HCEC 1CT (cell line): ENCODE results near the gene HDAC4.

ENCODE experiments used
- DNase-seq: peaks from one replicate; pipeline ENCODE4 v3.0.0-alpha.2; 2017

The HDAC4 gene

GRCh38 chr2:239212121-239212928, 188.5 kb downstream of the HDAC4 start:
- no peak for DNase-seq

DNA sequence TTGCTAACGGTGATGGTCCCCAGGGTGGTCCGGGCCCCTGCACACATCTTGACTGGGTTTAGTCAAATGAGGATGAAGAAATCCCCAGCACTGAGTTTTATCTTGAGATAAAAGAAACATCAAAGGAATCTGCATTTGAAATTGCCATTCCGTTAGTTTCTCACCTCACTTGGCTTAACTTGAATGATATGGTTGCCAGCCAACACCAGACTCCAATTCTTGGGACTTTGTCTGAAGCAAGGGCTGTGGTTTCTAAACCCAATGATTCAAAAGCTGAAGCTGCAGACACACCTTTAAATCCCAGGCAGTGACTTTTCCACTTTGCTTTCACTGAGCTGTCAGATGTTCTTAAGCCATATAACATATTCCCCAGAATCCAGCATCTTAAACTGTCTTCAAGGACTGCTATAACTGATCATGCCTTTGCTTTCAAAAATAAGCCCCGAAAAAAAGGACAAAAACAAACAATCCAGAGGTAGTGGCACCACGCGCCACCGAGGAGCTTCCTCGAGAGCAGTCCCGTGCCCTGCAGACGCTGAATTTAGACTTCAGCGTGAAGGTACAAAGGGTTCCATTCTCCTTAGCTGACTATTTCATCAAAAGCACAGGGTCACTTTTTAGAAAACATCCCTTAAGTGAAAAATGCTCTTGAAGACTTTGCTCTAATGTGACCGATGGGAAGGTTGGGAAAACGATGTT, 189.3 kb downstream of the HDAC4 start:
- DNase-seq, result no peak

- no peak for DNase-seq
These were observed 191.0 kb downstream of the HDAC4 start for GRCh38 chr2:239209783-239210182.

DNA sequence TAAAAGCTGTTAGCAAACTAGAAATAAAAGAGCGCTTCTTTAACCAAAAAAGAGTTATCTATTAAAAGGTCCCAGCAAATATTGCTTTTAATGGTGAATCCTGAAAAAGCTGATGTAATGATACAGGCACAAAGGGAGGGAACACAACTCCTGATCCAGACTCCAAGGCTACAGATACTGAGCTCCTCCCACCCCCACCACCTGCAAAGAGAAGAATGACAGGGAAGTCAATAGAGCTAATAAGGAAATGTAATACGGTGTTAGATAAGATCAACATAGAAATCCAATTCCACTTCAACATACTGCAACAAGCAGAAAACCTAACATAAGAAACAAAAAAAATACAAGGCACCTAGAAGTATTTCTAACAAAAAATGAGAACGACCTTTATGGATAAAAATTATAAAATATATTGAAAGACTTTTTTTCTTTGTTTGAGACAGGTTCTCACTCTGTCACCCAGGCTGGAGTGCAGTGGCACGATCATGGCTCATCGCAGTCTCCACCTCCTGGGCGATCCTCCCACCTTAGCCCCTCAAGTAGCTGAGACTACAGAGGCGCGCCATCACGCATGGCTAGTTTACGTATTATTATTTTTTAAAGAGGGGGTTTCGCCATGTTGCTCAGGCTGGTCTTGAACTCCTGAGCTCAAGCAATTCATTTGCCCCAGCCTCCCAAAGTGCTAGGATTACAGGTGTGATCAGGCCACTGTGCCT, 192.2 kb downstream of the HDAC4 start:
- no peak for DNase-seq

- DNase-seq, result no peak
These were observed 194.0 kb downstream of the HDAC4 start for GRCh38 chr2:239206851-239207250.

- no peak for DNase-seq
These were observed 194.8 kb downstream of the HDAC4 start for GRCh38 chr2:239206042-239206441.

- no peak for DNase-seq
These were observed 195.8 kb downstream of the HDAC4 start for GRCh38 chr2:239204876-239205468.

GRCh38 chr2:239204136-239204875, 196.5 kb downstream of the HDAC4 start:
- no peak for DNase-seq

GRCh38 chr2:239203443-239204135, 197.2 kb downstream of the HDAC4 start:
- DNase-seq, result no peak

- no peak for DNase-seq
These were observed 198.0 kb downstream of the HDAC4 start for GRCh38 chr2:239202836-239203235.

- no peak for DNase-seq
These were observed 198.5 kb downstream of the HDAC4 start for GRCh38 chr2:239202343-239202742.

- no peak for DNase-seq
These were observed 198.9 kb downstream of the HDAC4 start for GRCh38 chr2:239201884-239202283.

DNA sequence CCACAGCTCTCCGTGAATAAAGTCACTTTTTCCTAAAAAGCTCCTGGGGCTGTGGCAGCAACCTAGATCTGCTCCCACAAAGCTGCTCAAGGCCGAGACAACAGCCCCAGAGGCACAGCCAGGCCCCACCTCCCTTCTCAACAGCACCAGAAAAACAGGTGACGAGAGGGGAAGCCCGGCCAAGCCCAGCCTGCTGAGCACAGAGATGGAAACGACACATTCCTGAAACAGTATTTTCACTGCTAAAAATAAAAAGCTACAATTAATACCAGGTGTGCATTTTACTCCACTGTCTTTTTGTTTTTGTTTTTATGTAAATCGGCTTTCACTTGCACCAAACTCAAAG, 199.3 kb downstream of the HDAC4 start:
- no peak for DNase-seq

DNA sequence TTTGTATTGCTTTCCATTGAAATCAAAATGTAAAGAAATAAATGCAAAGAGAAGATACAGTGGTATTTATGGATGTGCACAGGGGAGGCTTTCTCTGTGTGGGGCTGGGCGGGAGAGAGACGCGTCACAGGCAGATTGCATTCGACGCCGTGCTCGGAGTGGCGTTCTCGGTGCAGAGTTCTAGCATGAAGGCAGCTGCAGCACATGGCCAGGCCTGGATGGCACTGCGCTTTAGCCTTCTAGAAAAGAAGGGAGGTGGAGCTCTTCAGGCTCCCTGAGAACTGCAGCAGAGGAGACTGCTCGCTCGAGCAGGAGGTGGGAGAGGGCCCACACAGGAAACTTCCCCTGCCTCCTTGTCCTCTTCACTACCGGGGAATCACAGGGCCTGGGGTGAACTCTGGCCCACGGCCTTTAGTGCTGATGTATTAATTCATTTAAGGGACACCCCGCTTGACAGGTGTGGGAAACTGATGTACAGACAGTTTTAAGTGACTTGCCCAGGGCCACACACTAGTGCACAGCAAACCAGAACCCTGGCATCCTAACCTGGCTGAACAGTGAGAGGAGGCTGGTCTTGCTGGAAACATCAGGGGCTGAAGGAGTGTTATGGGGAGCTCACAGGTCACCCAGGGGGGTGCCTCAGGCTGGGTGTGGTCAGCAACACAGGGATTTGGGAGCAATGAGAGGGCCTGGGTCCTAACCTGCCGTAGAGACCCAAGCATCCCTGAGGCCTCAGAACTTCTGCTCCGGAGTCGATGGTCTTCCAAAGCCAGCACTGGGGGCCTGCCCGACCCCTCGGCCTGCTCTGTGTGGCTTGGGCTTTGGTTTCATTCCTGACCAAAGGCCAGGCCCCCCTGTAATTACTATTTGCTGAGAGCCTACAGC, 199.9 kb downstream of the HDAC4 start:
- DNase-seq, result no peak

DNA sequence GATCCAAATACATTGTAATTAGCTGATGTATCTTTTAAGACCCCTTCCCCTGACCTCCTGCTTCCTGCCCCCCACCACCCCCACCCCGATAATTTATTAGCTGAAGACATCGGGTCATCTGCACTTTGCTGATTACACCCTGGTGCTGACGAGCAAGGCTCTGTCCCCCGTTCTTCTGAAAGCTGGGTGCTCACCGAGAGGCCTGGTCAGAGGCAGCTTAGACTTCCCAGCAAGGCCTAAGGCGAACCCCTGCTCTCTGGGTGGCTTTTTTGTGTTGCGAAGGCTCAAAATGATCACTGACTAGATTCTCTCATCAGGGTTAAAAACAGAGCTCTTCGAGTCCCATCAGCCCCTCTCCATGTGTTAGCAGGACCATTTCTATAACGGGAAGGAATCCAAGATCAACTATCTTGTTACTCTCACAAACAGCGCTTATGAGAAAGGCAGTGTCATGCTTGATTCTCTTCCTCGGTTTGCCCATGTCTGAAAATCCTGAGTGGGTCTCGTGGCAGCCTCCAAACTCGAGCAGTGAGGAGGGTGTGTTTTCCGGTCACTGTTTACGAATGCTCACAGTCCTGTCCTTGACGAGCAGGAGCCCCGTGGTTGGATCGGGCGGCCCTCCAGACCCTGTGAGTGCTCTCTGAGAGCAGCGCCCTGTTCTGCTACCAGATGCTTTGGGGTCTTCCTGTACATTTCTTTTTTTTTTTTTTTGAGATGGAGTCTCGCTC, 201.6 kb downstream of the HDAC4 start:
- no peak for DNase-seq

- no peak for DNase-seq
These were observed 202.6 kb downstream of the HDAC4 start for GRCh38 chr2:239198221-239198620.

DNA sequence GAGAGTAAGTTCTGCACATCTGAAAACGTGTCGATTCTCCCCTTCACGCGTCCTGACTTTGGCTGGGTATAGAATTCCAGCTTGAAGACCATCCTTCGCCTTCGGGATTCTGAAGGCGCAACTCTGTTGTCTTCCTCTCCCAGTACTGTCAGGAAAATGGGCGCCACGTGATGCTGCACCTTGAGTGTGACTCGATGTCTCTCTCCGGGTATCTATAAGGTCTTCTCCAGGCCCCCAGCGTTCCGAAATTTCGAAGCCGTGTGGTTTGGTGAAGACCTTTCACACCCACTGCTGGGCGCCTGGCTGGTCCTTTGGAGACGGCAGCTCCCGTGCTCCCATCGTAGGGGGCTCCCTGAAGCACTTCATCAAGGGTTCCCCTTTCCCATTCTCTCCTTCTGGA, 203.7 kb downstream of the HDAC4 start:
- no peak for DNase-seq

GRCh38 chr2:239196474-239197021, 204.3 kb downstream of the HDAC4 start:
- DNase-seq, result no peak

GRCh38 chr2:239195992-239196391, 204.8 kb downstream of the HDAC4 start:
- DNase-seq, result no peak

GRCh38 chr2:239195318-239195871, 205.4 kb downstream of the HDAC4 start:
- no peak for DNase-seq
